Fibroblast of skin of left biceps (primary cell): Measurements from ENCODE around the gene MPLKIP.
"Not testable (repeated sequence)": the region's sequence is repeated elsewhere in the genome, so short reads cannot be mapped to it uniquely, and the experiment has no call there.

Source experiments
- DNase-seq, 2 experiments: peaks; one replicate each; pipeline ENCODE4 v3.0.0-alpha.2; 2013; ENCODE audit warnings: low read depth in 2 of 2

Gene MPLKIP

GRCh38 chr7:40134428-40135316 is at the start of gene MPLKIP, which contains the start of gene SUGCT:
MPLKIP (minus strand) TSS chr7:40134622; CDS start chr7:40134567, 55 bp downstream.
SUGCT (plus strand) TSS chr7:40135005.
- peak; percentile 69 to 76 for DNase-seq

DNA sequence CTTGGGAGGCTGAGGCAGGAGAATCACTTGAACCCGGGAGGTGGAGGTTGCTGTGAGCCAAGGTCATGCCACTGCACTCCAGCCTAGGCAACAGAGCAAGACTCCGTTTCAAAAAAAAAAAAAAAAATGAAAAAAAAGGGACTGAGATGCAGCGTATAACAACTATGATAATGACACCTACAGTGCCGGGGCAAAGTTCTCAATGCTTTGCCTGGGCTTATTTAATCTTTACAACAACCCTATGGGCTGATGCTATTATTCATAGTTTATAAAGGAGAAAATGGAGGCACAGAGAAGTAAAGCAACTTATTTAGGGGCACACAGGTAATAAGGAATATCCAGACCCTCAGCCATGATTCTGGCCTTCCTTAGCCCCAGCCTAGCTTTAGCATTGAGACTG is 48.0 kb upstream of the MPLKIP start:
- no peak for DNase-seq

- DNase-seq, result no peak
Measured at GRCh38 chr7:40177071-40177470, 42.6 kb upstream of the MPLKIP start.

- DNase-seq, result peak; percentile 36 to 38
Measured at GRCh38 chr7:40175725-40176510, 41.5 kb upstream of the MPLKIP start.

DNA sequence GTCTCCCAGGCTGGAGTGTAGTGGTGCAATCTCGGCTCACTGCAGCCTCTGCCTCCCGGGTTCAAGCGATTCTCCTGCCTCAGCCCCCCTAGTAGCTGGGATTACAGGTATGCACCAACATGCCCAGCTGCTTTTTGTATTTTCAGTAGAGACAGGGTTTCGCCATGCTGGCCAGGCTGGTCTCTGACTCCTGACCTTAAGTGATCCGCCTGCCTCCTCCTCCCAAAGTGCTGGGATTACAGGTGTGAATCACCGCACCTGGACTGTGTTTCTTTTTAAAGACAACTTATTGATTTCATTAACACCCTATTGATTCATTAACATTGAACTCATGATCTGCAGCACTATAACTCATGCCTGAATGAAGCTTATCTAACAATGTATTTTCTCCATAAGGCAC is 40.8 kb upstream of the MPLKIP start:
- not testable (repeated sequence) for DNase-seq

DNA sequence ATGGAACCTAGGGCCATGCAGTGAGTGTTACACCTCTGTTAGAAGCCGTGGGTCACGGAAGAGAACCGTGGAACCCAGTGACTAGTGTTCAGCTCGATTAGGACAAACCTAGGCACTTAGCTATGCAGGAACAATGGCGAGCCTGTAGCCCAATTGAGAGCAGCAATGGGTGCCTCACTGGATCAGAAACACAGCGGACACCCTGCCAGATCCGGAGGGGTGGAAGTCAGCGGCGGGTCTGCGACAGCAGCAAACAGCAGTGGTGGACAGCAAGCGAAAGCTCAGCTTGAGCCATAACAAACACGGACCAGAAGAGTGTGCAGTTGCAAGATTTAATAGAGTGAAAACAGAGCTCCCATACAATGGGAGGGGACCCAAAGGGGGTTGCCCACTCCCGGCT is 38.7 kb upstream of the MPLKIP start:
- not testable (repeated sequence) for DNase-seq

DNA sequence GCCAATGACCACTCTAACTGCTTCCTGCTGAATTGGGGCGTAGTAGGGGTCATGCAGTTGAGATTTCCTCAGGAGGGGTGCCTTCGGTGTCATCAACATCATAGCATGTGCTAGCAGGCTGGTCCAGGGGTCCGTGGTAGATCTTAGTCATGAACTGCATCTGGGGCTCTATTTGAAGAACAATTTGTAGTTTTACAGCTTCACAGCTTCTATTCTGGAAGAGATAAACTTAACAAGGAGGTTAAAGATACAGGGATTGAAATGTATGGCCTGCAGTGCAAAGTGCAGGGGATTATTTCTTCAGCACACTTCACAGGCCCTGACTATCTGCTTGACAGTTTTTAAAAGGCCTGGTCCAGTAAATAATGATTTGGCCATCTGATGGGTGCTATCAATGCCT is 33.8 kb upstream of the MPLKIP start:
- DNase-seq, result not testable (repeated sequence)

- no peak for DNase-seq
Measured at GRCh38 chr7:40167291-40167690, 32.9 kb upstream of the MPLKIP start.

DNA sequence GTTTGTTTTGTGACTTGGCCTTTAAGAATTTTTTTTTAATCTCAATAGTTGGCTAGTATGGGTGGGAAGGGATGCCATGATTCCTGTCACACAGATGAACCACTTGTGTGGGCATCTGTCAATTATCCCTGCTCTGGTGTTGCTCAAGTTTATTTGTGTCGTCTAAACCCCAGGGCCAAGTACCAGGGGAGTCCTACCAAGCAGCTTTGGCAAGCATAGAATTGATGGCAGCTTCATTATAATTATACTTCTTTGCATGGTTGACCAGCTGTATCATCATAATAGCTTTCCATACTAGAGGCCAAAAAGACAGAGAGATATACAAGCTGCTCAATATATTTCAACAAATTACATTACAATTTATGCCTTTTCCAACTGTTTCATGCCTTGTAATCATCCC is 30.8 kb upstream of the MPLKIP start:
- no peak for DNase-seq

- no peak for DNase-seq
Measured at GRCh38 chr7:40162516-40162915, 28.1 kb upstream of the MPLKIP start.

DNA sequence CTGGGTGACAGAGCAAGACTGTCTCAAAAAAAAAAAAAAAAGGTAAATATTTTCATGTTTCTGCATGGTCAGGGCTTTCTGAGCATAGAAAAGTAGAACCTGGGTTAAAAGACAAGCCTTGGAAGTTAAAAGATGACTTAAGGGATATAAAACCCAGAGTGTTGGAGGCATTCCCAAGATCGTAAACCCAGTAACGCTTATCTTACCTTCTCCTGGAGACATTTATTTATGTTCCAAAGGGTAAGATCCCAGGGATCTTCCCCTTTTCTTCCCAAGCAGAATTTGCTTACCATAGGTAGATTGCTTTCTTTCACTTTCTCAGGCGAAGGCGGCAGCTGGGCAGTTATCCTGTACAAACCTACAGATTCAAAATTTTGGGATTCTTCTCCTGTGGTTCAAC is 22.6 kb upstream of the MPLKIP start:
- no peak for DNase-seq

GRCh38 chr7:40151504-40151903 is 17.1 kb upstream of the MPLKIP start:
- DNase-seq, result no peak

DNA sequence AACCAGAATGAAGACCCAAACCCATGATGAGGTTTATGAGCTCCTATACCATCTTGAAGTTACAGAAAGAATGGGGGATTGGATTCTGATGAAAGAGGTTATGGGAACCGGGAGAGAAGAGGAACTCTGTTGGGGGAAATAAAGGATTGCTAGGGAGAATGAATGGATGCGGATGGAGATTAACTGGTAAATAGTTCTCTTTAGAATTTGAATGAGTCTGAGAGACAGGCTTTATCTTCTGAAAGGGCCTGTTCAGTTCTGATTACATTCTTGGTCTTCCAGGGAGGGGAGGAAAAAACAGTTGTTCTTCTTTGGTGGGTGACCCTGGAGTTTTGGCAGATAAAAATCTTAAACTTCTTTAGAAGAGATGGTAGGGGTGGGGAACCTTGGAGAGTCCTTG is 14.2 kb upstream of the MPLKIP start:
- no peak for DNase-seq

GRCh38 chr7:40148247-40148580 is 13.8 kb upstream of the MPLKIP start:
- not testable (repeated sequence) for DNase-seq

DNA sequence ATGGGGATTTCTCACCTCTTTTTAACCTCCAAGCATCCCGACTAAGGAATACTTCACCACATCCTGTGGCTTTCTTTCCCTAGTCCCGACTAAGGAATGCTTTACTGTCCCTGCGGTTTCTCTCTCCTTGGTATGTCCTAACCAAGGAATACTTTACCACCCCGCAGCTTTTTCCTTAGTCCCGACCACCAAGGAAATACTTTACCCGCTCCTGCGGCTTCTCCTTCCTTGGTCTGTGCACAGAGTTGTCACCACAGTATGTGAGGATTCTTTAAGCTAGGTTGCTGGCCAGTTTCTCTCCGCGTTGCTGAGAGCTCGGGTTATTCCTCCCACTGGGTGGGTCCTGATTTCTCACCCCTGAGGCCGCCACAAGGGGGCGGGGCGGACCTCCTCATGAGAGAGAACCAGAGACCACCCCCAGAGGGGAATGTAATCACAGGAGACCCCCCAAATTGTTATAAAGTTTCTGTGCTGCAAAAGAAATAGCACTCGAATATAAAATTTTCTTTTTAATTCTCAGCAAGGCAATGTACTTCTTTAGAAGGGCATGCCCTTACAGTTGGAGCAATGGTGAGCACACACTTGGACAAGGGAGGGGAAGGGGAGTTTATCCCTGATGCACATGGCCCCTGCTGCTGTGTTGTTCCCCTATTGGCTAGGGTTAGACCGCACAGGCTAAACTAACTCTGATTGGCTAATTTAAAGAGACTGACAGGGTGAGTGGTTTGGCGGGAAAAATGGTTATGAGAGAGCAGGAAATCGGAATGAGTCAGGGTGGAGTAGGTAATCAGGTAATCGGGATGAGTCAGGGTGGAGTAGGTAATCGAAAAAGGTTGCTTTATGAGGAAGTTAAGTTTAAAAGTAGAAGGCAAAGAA is 13.2 kb upstream of the MPLKIP start:
- DNase-seq, result no peak

- DNase-seq, result not testable (repeated sequence)
Measured at GRCh38 chr7:40145596-40146130, 11.2 kb upstream of the MPLKIP start.

DNA sequence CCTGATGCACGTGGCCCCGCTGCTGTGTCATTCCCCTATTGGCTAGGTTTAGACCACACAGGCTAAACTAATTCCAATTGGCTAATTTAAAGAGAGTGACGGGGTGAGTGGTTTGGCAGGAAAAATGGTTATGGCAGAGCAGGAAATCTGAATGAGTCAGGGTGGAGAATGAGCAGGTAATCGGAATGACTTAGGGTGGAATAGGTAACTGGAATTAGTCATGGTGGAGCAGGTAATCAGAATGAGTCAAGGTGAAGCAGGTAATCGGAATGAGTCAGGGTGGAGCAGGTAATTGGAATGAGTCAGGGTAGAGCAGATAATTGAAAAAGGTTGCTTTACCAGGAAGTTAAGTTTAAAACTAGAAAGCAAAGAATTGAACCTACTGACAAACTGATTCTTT is 7.5 kb upstream of the MPLKIP start:
- DNase-seq, result not testable (repeated sequence)

- not testable (repeated sequence) for DNase-seq
Measured at GRCh38 chr7:40139891-40140290, 5.5 kb upstream of the MPLKIP start.

GRCh38 chr7:40138973-40139372 is 4.6 kb upstream of the MPLKIP start:
- DNase-seq, result no peak

DNA sequence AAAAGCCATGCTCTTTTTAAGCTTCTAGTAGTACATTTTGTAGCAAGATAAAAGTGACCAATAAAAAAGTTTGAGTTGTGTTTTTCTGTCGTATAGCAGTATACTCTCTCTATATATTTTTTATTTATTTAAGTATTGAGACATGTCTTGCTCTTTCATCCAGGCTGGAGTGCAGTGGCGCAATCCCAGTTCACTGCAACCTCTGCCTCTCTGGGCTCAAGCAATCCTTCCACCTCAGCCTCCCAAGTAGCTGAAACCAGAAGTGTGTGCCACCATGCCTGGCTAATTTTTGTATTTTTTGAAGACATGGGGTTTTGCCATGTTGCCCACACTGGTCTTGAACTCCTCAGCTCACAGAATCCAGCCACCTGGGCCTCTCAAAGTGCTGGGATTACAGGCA is 3.1 kb upstream of the MPLKIP start:
- DNase-seq, result no peak

DNA sequence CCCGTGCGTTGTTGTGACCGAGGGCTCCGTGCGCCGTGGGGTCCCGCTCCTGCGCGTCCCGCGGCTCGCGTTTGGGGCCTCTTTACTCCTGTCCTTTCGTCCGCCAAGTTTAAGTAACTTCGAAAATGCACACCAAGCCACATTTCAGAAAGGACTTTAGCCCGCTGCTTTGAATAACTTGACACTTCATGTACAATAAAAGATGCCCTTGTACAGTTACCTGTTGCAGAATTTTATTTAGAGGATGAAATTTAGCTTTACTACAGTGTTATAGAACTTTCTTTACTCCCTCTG is 842 bp upstream of the MPLKIP start:
- DNase-seq, result no peak
